ENCODE data around the gene MATN1. TPM values are rescaled to one million over a fixed set of nuclear protein-coding genes. Genes with fewer than 3 reads are reported as not detected.

Gene MATN1
- total and polyA plus RNA-seq, 4 experiments from 2014 or later, result 0.12 to 1.2 (median 0.53) TPM; not detected in 1

DNA sequence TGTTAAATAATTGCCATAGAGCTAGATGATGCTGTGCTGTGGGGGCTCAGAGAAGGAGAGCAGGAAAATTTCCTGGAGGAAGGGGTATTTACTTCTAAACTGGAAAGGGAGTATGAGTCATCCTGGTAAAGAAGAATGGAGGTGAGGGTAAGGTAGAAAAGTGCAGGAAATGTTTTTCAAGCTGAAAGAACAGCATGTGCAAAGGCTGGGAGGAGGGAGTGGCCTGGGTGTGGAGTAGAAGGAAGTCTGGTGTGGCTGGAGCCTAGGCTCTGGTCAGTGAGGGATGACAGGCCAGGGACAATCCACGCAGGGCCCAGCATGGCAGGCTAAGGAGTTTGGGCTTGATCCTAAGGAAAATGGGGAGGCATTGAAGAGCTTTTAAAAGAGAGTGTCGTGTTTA lies 45.9 kb downstream of the MATN1 start:
- intact Hi-C loops (cut with micrococcal nuclease), result no loop called here
- Histone ChIP-seq H3K36me3 (ENCODE audit: insufficient read depth, low read length) (no peaks in the 10 kb centered on the region), H3K4me1 (ENCODE audit: insufficient read depth, low read length) (no peaks in the 10 kb centered on the region), H3K27me3 (ENCODE audit: insufficient read depth, low read length) (no peaks in the 10 kb centered on the region), H3K4me3 (ENCODE audit: low read length in 2 of 2) (no peak overlapping the region), H3K27ac (ENCODE audit: low read depth, low read length) (no peak overlapping the region), H3K9me3 (ENCODE audit: control insufficient read depth in 1 of 2, low read length in 2 of 2) (no peaks in the 10 kb centered on the region)
- Mint-ChIP-seq H3K4me1 (no peaks in the 10 kb centered on the region), H3K36me3 (no peaks in the 10 kb centered on the region), H3K4me3 (no peak overlapping the region), H3K27ac (no peak overlapping the region), H3K9me3 (peaks cover 3 to 33% (median 21%) of the 10 kb centered on the region in 8 donors), H3K27me3 (peaks cover 25 to 34% of the 10 kb centered on the region in 2 donors)
- no peak for DNase-seq
- ChIA-PET CTCF (ENCODE audit: partially characterized antibody) (no interaction called here), POLR2A (ENCODE audit: partially characterized antibody) (no interaction called here)

DNA sequence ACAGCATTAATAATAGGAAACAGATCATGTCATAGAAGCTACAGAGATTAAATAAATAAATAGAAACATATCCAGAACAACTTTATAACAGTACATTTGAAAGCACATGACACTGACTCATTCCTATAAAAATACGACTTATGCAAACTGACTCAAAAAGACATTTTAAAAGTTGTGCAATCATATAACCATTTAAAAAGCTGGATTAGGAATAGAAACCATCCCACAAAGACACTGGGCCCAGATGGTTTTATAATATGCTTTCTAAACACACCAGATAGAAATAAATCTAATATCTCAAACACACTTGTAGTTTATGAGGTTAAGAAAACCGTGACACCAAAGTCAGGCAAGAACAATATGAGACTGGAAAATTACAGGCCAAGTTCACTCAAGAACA lies 47.6 kb downstream of the MATN1 start:
- CTCF ChIA-PET (ENCODE audit: partially characterized antibody), result interaction anchor here (1.2 kb wide), 2 partner anchors 18 to 1439 kb away, joined by 3 read pairs; partner anchors contain the start of gene PTPRU
- H3K4me3 ChIP-seq (ENCODE audit: low read length in 2 of 2), result no peak overlapping the region
- no peak overlapping the region for H3K27ac Mint-ChIP-seq

DNA sequence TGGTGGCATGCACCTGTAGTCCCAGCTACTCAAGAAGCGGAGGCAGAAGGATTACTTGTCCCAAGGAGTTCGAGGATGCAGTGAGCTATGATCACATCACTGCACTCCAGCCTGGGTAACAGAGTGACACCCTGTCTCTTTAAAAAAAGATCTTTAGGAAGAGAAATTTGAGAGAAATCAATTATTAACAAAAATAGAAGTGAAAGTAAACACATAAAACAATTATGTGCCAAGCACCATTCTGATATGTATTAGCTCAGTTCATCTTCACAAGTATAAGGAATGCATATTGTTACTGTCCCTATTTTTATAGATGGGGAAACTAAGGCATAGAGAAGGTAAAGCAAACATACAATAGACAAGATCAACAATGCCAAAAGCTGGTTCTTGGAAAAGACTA lies 48.1 kb downstream of the MATN1 start:
- Histone ChIP-seq H3K27me3 (ENCODE audit: insufficient read depth, low read length) (no peaks in the 10 kb centered on the region), H3K4me1 (ENCODE audit: insufficient read depth, low read length) (no peaks in the 10 kb centered on the region), H3K9me3 (ENCODE audit: control insufficient read depth in 1 of 2, low read length in 2 of 2) (no peaks in the 10 kb centered on the region), H3K36me3 (ENCODE audit: insufficient read depth, low read length) (no peaks in the 10 kb centered on the region), H3K27ac (ENCODE audit: low read depth, low read length) (no peak overlapping the region), H3K4me3 (ENCODE audit: low read length in 2 of 2) (no peak overlapping the region)
- peaks cover 3 to 36% (median 22%) of the 10 kb centered on the region in 8 donors for H3K9me3 Mint-ChIP-seq
- no peaks in the 10 kb centered on the region for H3K4me1 Mint-ChIP-seq
- ChIA-PET POLR2A (ENCODE audit: partially characterized antibody) (no interaction called here), CTCF (ENCODE audit: partially characterized antibody) (interaction anchor here (1.2 kb wide), 2 partner anchors 18 to 1439 kb away, joined by 3 read pairs; partner anchors contain the start of gene PTPRU)
- no peaks in the 10 kb centered on the region for H3K36me3 Mint-ChIP-seq
- H3K27me3 Mint-ChIP-seq, result peaks cover 21 to 29% of the 10 kb centered on the region in 2 donors
- H3K27ac Mint-ChIP-seq, result no peak overlapping the region
- intact Hi-C loops (cut with micrococcal nuclease), result no loop called here
- no peak overlapping the region for H3K4me3 Mint-ChIP-seq
- no peak for DNase-seq

More for the DNA sequence above, 47.6 kb downstream of the MATN1 start:
- intact Hi-C loops (cut with micrococcal nuclease), result no loop called here
- no peaks in the 10 kb centered on the region for H3K4me1 Mint-ChIP-seq
- Histone ChIP-seq H3K27me3 (ENCODE audit: insufficient read depth, low read length) (no peaks in the 10 kb centered on the region), H3K27ac (ENCODE audit: low read depth, low read length) (no peak overlapping the region), H3K4me1 (ENCODE audit: insufficient read depth, low read length) (no peaks in the 10 kb centered on the region), H3K36me3 (ENCODE audit: insufficient read depth, low read length) (no peaks in the 10 kb centered on the region), H3K9me3 (ENCODE audit: control insufficient read depth in 1 of 2, low read length in 2 of 2) (no peaks in the 10 kb centered on the region)
- peaks cover 3 to 36% (median 22%) of the 10 kb centered on the region in 8 donors for H3K9me3 Mint-ChIP-seq
- POLR2A ChIA-PET (ENCODE audit: partially characterized antibody), result no interaction called here
- no peak for DNase-seq
- no peaks in the 10 kb centered on the region for H3K36me3 Mint-ChIP-seq
- peaks cover 21 to 29% of the 10 kb centered on the region in 2 donors for H3K27me3 Mint-ChIP-seq
- no peak overlapping the region for H3K4me3 Mint-ChIP-seq

DNA sequence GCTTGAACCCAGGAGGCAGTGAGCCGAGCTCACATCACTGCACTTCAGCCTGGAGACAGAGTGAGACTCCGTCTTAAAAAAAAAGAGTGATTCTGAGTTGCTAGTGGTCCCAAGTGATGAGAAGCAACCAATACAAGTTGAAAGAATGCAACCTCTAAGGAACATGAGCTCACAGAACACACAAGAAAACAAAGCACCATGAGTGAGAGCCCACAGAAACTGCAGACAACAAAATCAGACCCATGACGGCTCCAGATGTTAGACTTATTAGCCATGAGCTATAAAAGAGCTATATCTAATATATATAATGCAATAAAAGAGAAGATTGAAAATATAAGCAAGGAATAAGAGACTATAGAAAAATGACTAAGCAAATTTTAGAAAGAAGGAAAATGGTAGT lies 50.0 kb downstream of the MATN1 start:
- Histone ChIP-seq H3K4me3 (ENCODE audit: low read length in 2 of 2) (no peak overlapping the region), H3K36me3 (ENCODE audit: insufficient read depth, low read length) (no peaks in the 10 kb centered on the region), H3K9me3 (ENCODE audit: control insufficient read depth in 1 of 2, low read length in 2 of 2) (no peaks in the 10 kb centered on the region), H3K27me3 (ENCODE audit: insufficient read depth, low read length) (no peaks in the 10 kb centered on the region), H3K27ac (ENCODE audit: low read depth, low read length) (no peak overlapping the region), H3K4me1 (ENCODE audit: insufficient read depth, low read length) (no peaks in the 10 kb centered on the region)
- intact Hi-C loops (cut with micrococcal nuclease), result no loop called here
- ChIA-PET CTCF (ENCODE audit: partially characterized antibody) (no interaction called here), POLR2A (ENCODE audit: partially characterized antibody) (no interaction called here)
- no peaks in the 10 kb centered on the region for H3K36me3 Mint-ChIP-seq
- peaks cover 19 to 31% of the 10 kb centered on the region in 2 donors for H3K27me3 Mint-ChIP-seq
- peaks cover 3 to 36% (median 22%) of the 10 kb centered on the region in 8 donors for H3K9me3 Mint-ChIP-seq
- no peak overlapping the region for H3K27ac Mint-ChIP-seq
- DNase-seq, result no peak
- H3K4me3 Mint-ChIP-seq, result no peak overlapping the region
- no peaks in the 10 kb centered on the region for H3K4me1 Mint-ChIP-seq

DNA sequence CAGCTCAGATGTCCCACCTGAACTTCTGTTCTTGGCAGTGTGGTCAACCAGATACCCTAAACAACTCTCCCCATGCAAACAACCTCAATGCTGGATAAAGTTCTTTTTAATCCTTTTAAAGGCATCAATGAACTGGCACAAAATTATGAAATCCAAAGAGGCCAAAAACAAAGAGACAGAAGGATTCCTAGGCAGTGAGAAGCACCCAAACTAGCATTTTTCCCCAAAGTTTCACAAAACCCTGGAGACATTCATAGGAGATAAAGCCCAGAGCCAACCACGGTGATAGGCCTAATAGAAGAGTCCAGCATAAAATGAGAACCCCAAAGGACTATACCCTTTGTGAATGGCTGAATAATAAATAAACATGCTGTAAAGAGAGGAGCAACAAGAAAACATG lies 50.7 kb downstream of the MATN1 start:
- H3K36me3 ChIP-seq (ENCODE audit: insufficient read depth, low read length), result no peaks in the 10 kb centered on the region
- no peak overlapping the region for H3K4me3 ChIP-seq (ENCODE audit: low read length in 2 of 2)
- CTCF ChIA-PET (ENCODE audit: partially characterized antibody), result no interaction called here
- no peaks in the 10 kb centered on the region for H3K27me3 ChIP-seq (ENCODE audit: insufficient read depth, low read length)
- no peak overlapping the region for H3K27ac ChIP-seq (ENCODE audit: low read depth, low read length)
- POLR2A ChIA-PET (ENCODE audit: partially characterized antibody), result no interaction called here
- Mint-ChIP-seq H3K27me3 (peaks cover 19 to 28% of the 10 kb centered on the region in 2 donors), H3K4me3 (no peak overlapping the region), H3K36me3 (no peaks in the 10 kb centered on the region), H3K27ac (no peak overlapping the region), H3K4me1 (no peaks in the 10 kb centered on the region), H3K9me3 (peaks cover 3 to 36% (median 22%) of the 10 kb centered on the region in 8 donors)
- intact Hi-C loops (cut with micrococcal nuclease), result no loop called here
- no peaks in the 10 kb centered on the region for H3K4me1 ChIP-seq (ENCODE audit: insufficient read depth, low read length)
- no peak for DNase-seq
- no peaks in the 10 kb centered on the region for H3K9me3 ChIP-seq (ENCODE audit: control insufficient read depth in 1 of 2, low read length in 2 of 2)

DNA sequence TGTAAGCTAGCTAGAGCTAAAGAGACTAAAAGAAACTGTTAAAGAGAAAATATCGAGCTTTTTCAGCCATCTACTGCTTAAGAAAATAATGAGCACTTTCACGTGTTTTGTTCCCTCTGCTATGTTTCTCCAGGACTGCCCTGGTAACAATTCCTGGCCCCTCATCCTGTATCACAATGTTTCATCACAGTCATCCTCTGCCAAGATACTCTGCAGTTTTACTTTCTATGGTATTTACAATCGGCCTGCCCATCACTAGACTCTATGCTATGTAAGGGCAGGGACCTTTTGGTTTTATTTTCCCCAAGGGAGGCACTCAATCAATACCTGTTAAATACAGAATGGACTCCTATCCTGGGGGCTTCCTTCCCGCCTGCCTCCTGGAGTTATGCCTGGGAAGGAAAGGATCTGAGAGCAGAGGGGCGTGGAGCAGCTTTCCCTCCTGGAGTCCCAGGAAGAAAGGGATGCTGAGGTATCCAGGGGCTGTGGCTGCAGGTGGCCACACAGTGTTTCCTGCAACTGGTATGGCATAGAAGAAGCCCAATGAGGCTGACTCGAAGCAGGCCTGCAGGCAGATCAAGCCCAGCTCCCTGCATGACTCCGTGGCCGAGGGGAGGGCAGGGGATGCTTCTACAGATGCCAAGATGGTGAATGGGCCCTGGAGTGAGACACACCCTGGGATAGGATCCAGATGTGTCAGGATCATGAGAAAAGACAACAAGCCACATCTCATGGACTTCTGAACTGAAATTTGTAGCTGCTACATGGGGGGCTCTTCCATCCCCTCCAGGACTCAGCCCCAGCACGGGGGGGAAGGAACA lies 52.9 kb downstream of the MATN1 start:
- Mint-ChIP-seq H3K27ac (no peak overlapping the region), H3K36me3 (no peaks in the 10 kb centered on the region), H3K4me3 (no peak overlapping the region), H3K27me3 (peaks cover 12 to 23% of the 10 kb centered on the region in 2 donors), H3K4me1 (no peaks in the 10 kb centered on the region), H3K9me3 (peaks cover 3 to 30% (median 16%) of the 10 kb centered on the region in 8 donors)
- ChIA-PET POLR2A (ENCODE audit: partially characterized antibody) (no interaction called here), CTCF (ENCODE audit: partially characterized antibody) (no interaction called here)
- Histone ChIP-seq H3K4me1 (ENCODE audit: insufficient read depth, low read length) (no peaks in the 10 kb centered on the region), H3K36me3 (ENCODE audit: insufficient read depth, low read length) (no peaks in the 10 kb centered on the region), H3K27me3 (ENCODE audit: insufficient read depth, low read length) (no peaks in the 10 kb centered on the region), H3K9me3 (ENCODE audit: control insufficient read depth in 1 of 2, low read length in 2 of 2) (no peaks in the 10 kb centered on the region), H3K27ac (ENCODE audit: low read depth, low read length) (no peak overlapping the region), H3K4me3 (ENCODE audit: low read length in 2 of 2) (no peak overlapping the region)
- intact Hi-C loops (cut with micrococcal nuclease), result no loop called here
- DNase-seq, result no peak

DNA sequence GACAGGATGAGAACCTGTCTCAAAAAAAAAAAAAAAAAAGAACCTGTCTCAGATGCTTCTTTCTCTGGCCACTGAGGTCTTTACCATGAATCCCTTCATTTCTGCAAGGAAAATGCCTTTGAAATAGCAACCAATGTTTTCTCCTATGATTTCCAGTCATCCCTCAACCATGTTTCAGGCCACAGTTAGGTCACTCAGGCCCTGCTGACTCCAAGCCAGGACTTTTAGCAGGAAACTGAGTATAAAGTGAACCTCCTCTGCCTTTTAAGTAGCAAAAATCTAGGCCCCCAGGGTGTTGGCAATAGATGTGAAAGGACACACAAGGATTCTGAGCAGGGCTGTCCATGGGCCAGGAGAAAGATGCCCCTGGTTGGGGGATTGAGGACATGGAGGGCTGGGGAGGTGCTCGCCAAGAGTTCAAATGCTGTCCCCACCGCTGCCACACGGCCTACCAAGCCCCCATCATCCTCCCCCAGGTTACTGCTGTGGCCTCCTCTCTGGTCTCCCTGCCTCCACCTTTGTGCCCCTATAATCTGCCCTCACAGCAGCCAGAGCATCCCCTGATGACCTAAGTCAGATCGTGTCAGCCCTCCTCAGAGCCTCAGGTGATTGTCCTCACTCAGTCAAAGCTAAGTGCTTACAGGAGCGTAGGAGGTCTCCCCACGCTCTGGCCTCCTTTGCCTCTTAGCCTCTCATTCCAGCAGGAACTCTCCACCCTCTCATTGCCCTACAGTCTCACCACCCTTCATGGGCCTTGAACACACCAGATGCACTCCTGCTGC lies 54.6 kb downstream of the MATN1 start:
- Histone ChIP-seq H3K36me3 (ENCODE audit: insufficient read depth, low read length) (no peaks in the 10 kb centered on the region), H3K4me3 (ENCODE audit: low read length in 2 of 2) (no peak overlapping the region), H3K27ac (ENCODE audit: low read depth, low read length) (no peak overlapping the region), H3K9me3 (ENCODE audit: control insufficient read depth in 1 of 2, low read length in 2 of 2) (no peaks in the 10 kb centered on the region), H3K4me1 (ENCODE audit: insufficient read depth, low read length) (no peaks in the 10 kb centered on the region), H3K27me3 (ENCODE audit: insufficient read depth, low read length) (no peaks in the 10 kb centered on the region)
- peaks cover 2 to 15% (median 9%) of the 10 kb centered on the region in 8 donors for H3K9me3 Mint-ChIP-seq
- ChIA-PET POLR2A (ENCODE audit: partially characterized antibody) (no interaction called here), CTCF (ENCODE audit: partially characterized antibody) (no interaction called here)
- H3K36me3 Mint-ChIP-seq, result no peaks in the 10 kb centered on the region
- no peak overlapping the region for H3K4me3 Mint-ChIP-seq
- no peak for DNase-seq
- H3K27ac Mint-ChIP-seq, result no peak overlapping the region
- H3K4me1 Mint-ChIP-seq, result no peaks in the 10 kb centered on the region
- H3K27me3 Mint-ChIP-seq, result peaks cover 7 to 21% of the 10 kb centered on the region in 2 donors
- intact Hi-C loops (cut with micrococcal nuclease), result no loop called here
